Ovary (tissue), 9 donors: ENCODE results near the gene RNF187. TPM values are rescaled to one million over a fixed set of nuclear protein-coding genes. Genes with fewer than 3 reads are reported as not detected.

ENCODE experiments used
- DNase-seq, 5 donors: peaks; one replicate each; pipeline ENCODE4 v3.0.0-alpha.2; 2019 to 2020
- H3K27ac ChIP-seq, 2 donors: fragments of 200-600 bp; one replicate each; pipeline versions ENCODE4 v1.5.1 to v1.8.0; 2019 to 2022
- H3K27me3 ChIP-seq: fragments of 200-600 bp; one replicate; pipeline ENCODE4 v1.8.0; 2022
- H3K36me3 ChIP-seq: fragments of 200-600 bp; sonication (generic); one replicate; pipeline ENCODE4 v1.5.1; 2019
- H3K4me1 ChIP-seq: one replicate; pipeline ENCODE4 v1.8.1; 2013; ENCODE audit warnings: mild to moderate bottlenecking, moderate library complexity; ENCODE audit not compliant: insufficient read depth
- H3K4me3 ChIP-seq: fragments of 200-600 bp; sonication (generic); one replicate; pipeline ENCODE4 v1.5.1; 2017
- H3K9me3 ChIP-seq, 2 donors: fragments of 200-600 bp in 1 of 2; sonication (generic) in 1 of 2; one replicate each; pipeline versions ENCODE4 v1.5.1 to v1.8.1; 2013 to 2019; ENCODE audit warnings: mild to moderate bottlenecking in 1 of 2, moderate library complexity in 1 of 2
- CTCF ChIP-seq, 3 donors: fragments of 450-650 bp in 2 of 3; fragments of 200-600 bp in 1 of 3; IDR thresholded peaks; one replicate each; pipeline versions ENCODE4 v1.5.1 to v1.8.0; 2016 to 2022; ENCODE audit warnings: antibody characterized with exemption in 3 of 3, mild to moderate bottlenecking in 1 of 3
- EP300 ChIP-seq: sonication (generic); formaldehyde crosslinking; IDR thresholded peaks from one replicate; pipeline ENCODE4 v1.6.1; 2017; ENCODE audit warnings: antibody characterized with exemption
- POLR2A ChIP-seq: fragments of 450-650 bp; IDR thresholded peaks from one replicate; pipeline ENCODE4 v1.6.1; 2017; ENCODE audit warnings: antibody characterized with exemption, mild to moderate bottlenecking, moderate library complexity
- WGBS, 3 donors: extraction: QIAGEN DNeasy Blood & Tissue Kit in 1 of 3; methylation state at CpG; one replicate each; pipeline versions ENCODE4 v1.1.5 to v1.1.7; 2013 to 2017; 5-methylcytosine and 5-hydroxymethylcytosine counted together
- intact Hi-C, 4 donors: fragments of 100-400 bp; cut with DNase I; formaldehyde crosslinking; loops; one replicate each; pipeline versions ENCODE4 v1.11.0 to v1.15.1; 2022 to 2023
- polyA plus RNA-seq, 2 donors: library from polyadenylated mRNA; stranded (reverse); fragments of 200-250 nt in 1 of 2; fragments of 350-450 nt in 1 of 2; fragmentation: Illumina TruSeq in 1 of 2; extraction: RNeasy Lipid Tissue Mini Kit (QIAGEN cat#74804) in 1 of 2; gene quantifications; one replicate each; pipeline ENCODE4 v1.2.3, GENCODE V29; 2013 to 2014
- total RNA-seq, 7 donors: library from RNA; depleted of rRNA in 2 of 7; stranded (reverse); fragments of >200 nt in 2 of 7; fragmentation: NEBNext Ultra II Directional in 3 of 7; extraction: Animal tissue kit (Norgen Biotek cat#: 25700) in 3 of 7; gene quantifications; one replicate each; pipeline versions ENCODE4 v1.1.0 to v1.2.4, GENCODE V29; 2016 to 2023
- donor health status: DM: no; HTN: no; CAD: no; lungs with moderate emphysema.
- donor health status: DM: no; HTN: no; CAD: no.
- donor health status: Bipolar disorder and iron deficiency.
- donor health status: DM: yes; HTN: yes; CAD: no.
- donor health status: DM: no; HTN: no; CAD: no.
- donor health status: DM: yes; HTN: yes; CAD: no.

The RNF187 gene
- total and polyA plus RNA-seq, 9 donors: 32.2 to 165 (median 109) TPM

DNA sequence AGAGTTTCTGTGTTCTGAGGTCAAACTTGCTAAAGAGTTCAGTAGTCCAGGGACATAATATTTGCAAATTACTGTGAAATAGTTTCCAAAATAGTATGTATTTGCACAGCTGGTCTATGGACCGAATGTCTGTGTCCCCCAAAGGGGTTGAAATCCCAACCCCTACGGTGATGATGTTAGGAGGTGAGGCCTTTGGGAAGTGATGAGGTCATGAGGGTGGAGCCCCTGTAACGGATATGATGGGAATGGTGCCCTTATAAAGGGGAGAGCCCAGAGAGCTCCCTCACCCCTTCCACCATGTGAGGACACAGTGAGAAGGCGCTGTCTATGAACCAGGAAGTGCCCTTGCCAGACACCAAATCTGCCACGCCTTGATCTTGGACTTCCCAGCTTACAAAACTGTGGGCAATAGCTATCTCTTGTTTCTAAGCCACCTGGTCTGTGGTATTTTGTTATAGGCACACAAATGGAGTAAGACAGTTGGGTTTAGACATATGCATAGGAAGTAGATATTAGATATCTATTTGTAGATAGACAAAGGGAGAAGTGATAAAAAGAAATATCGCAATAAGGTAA is 21.7 kb downstream of the RNF187 start:
- Histone ChIP-seq H3K36me3 (no peaks in the 10 kb centered on the region), H3K27ac (no peak overlapping the region), H3K4me3 (no peak overlapping the region), H3K4me1 (no peaks in the 10 kb centered on the region), H3K9me3 (no peaks in the 10 kb centered on the region), H3K27me3 (no peaks in the 10 kb centered on the region)
- no peak for DNase-seq
- intact Hi-C loops: no loop called here
- 74 to 81% (median 76%) methylated on average over 6 of the region's 6 CpGs for WGBS, 3 donors
- TF ChIP-seq POLR2A (no peak), EP300 (no peak), CTCF (IDR thresholded peaks at IDR 0.05) (no peak)

DNA sequence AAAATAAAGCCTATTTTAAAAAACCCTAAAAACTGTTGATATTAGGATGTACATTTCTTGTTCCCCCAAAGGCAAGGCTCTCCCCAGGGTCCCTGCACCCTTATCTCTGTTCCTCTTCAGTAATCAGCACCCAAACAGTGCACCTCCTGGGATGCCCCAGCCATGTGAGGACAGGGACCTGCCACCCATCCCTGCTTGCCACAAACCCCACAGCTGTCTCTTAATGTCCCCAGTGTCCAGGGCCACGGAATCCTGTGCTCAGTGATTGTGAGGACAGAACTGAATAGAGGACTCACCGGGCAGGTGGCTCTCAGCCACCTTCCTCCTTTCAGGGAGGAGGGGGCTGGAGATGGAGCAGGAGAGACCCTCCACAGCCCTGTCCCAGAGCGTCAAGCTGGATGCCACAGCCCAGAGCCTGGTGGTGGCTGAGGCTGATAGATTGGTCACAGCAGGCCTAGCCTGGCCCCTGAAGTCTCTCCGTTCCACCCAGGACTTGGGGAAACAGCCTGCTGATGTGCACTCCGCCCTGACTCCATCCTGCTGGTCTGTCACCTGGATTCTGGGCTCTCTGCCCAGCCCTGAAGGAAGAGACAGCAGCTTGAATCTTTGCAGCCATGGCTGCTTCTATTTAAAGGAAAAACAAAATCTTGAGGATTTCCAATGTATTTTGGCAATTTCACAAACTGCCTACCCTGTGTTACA is 23.1 kb downstream of the RNF187 start:
- DNase-seq: no peak
- 47 to 66% (median 49%) methylated on average over 5 of the region's 5 CpGs for WGBS, 3 donors
- Histone ChIP-seq H3K4me1 (no peaks in the 10 kb centered on the region), H3K4me3 (no peak overlapping the region), H3K27ac (no peak overlapping the region), H3K36me3 (no peaks in the 10 kb centered on the region), H3K27me3 (no peaks in the 10 kb centered on the region), H3K9me3 (no peaks in the 10 kb centered on the region)
- intact Hi-C loops: loop anchor here in 1 of 4 donors (5.0 kb wide), 2 partner anchors 378 to 1623 kb away; no protein-coding TSS in a partner anchor
- TF ChIP-seq POLR2A (no peak), CTCF (IDR thresholded peaks at IDR 0.05) (no peak), EP300 (no peak)

DNA sequence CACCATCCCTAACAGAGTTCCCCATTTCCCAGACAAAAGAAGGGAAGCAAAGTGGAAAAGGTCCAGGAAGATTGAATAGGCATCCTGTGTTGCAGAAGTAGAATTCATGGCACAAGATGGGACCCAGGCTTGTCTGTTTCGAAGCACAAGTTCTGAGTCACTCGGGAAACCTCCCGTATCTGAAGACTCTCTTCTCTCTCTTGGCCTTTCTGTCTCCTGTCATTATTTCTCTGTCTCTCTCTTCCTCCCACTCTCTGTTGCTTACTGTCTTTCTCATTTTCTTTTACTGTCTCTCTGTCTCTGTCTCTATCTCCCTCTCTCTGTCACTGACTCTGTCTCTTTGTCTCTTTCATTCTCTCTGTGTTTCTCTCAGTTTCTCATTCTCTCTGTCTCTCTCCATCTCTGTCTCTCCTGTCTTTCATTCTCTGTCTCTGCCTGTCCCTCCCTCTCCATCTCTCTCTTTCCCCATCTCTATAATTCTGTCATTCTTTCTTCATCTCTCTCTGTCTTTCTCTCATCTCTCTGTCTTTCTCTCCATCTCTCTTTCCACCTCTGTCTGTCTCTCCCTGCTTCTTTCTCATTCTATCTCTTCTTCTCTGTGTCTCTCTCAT is 23.7 kb downstream of the RNF187 start:
- no peak for TF ChIP-seq POLR2A
- TF ChIP-seq EP300: no peak
- no peak for TF ChIP-seq CTCF (IDR thresholded peaks at IDR 0.05)
- H3K27me3 ChIP-seq: no peaks in the 10 kb centered on the region
- H3K9me3 ChIP-seq: no peaks in the 10 kb centered on the region
- H3K27ac ChIP-seq: no peak overlapping the region
- WGBS, 3 donors: 44 to 54% (median 52%) methylated on average over 3 of the region's 3 CpGs
- H3K36me3 ChIP-seq: no peaks in the 10 kb centered on the region
- intact Hi-C loops: loop anchor here in 1 of 4 donors (5.0 kb wide), 2 partner anchors 379 to 1624 kb away; no protein-coding TSS in a partner anchor
- H3K4me1 ChIP-seq: no peaks in the 10 kb centered on the region
- DNase-seq: no peak
- H3K4me3 ChIP-seq: no peak overlapping the region

DNA sequence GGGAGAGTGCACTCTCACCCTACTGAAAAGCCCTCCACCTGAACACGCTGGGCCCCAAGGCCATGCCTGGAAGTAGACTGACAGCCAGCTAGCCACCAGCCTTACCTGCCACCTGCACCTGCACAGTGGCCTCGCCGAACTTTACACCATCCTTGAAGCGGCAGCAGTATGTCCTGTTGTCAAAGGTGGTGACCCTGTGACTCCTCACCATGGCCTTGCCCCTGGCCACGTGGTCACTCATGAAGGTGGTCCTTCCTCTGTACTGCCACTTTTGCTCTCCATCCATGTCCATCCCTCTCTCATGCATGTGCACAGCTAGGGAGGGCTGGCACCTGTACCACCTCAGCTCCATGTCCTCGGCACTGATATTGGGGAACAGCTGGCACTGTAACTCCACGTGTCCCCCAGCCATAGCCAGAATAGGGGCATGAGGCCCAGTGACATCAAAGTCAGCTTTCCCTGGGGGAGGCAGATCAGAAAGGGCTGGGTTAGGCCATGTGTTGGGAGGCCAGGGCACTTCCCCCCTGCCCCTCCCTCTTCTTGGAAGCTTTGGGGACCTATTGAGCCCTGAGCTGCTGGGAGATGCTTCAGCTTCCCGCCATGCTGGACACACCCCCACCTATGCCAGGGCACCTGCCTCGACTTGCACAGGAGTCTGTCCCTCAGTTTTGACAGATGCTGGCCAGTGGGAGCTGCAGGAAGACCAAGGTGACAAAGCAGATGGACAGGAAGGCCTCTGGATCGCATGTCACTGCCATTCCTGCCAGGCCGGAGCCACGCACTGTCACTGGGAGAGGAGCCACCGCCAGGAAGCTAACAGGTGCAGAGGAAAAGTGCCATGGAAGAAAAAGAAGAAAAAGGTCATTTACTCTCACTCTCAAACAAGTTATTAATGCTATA is 24.6 kb downstream of the RNF187 start:
- H3K36me3 ChIP-seq: no peaks in the 10 kb centered on the region
- no peak overlapping the region for H3K4me3 ChIP-seq
- TF ChIP-seq POLR2A (no peak), EP300 (no peak), CTCF (IDR thresholded peaks at IDR 0.05) (no peak)
- no peaks in the 10 kb centered on the region for H3K4me1 ChIP-seq
- intact Hi-C loops: loop anchor here in 1 of 4 donors (5.0 kb wide), 2 partner anchors 379 to 1624 kb away; no protein-coding TSS in a partner anchor
- H3K9me3 ChIP-seq: no peaks in the 10 kb centered on the region
- no peaks in the 10 kb centered on the region for H3K27me3 ChIP-seq
- DNase-seq: no peak
- 68 to 73% (median 71%) methylated on average over 13 of the region's 13 CpGs for WGBS, 3 donors
- no peak overlapping the region for H3K27ac ChIP-seq
